ENCODE measurements around the gene RNF181. TPM values are rescaled to one million over a fixed set of nuclear protein-coding genes. Genes with fewer than 3 reads are reported as not detected.
"Not testable (repeated sequence)": the region's sequence is repeated elsewhere in the genome, so short reads cannot be mapped to it uniquely, and the experiment has no call there.

The RNF181 gene
- total RNA-seq, 2 experiments from 2014 or later: 97.8 to 179 TPM

DNA sequence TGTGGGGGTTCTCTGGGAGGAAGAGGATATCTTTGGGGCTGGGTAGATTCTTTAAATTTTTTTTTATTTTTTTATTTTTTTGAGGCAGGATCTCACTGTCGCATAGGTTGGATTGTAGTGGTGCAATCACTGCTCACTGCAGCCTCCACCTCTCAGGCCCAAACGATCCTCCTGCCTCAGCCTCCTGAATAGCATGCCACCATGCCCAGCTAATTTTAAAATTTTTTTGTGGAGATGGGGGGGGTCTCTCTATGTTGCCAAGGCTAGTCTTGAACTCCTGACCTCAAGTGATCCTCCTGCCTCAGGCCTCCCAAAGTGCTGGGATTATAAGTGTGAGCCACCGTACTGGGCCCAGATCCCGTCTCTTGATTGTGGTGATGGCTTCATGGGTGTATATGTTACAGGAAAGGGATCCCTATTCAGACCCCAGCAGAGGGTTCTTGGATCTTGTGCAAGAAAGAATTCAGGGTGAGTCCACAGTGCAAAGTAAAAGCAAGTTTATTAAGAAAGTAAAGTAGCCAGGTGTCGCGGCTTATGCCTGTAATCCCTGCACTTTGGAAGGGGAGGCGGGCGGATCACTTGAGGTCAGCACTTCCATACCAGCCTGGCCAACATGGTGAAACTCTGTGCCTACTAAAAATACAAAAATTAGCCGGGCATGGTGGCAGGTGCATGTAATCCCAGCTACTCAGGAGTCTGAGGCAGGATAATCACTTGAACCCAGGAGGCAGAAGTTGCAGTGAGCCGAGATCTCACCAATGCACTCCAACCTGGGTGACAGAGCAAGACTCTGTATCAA lies 18.4 kb downstream of the RNF181 start:
- H3K36me3 ChIP-seq (ENCODE audit: insufficient read depth, low read length): peaks cover 29% of the 10 kb centered on the region
- ChIA-PET POLR2A (interaction anchor here (1.5 kb wide), 1 partner anchor 77 kb away, joined by 4 read pairs; no protein-coding TSS in a partner anchor), CTCF (ENCODE audit: unreplicated experiment) (no interaction called here)
- DNase-seq (ENCODE audit: low spot score): no peak
- H3K4me1 ChIP-seq (ENCODE audit: insufficient read depth, low read length, poor library complexity, severe bottlenecking): peaks cover 35% of the 10 kb centered on the region
- intact Hi-C loops (cut with micrococcal nuclease; ENCODE audit: unreplicated experiment): no loop called here
- H3K27ac ChIP-seq (ENCODE audit: low read depth, low read length, poor library complexity, severe bottlenecking): no peak overlapping the region
- TF ChIP-seq, protein P1, sequence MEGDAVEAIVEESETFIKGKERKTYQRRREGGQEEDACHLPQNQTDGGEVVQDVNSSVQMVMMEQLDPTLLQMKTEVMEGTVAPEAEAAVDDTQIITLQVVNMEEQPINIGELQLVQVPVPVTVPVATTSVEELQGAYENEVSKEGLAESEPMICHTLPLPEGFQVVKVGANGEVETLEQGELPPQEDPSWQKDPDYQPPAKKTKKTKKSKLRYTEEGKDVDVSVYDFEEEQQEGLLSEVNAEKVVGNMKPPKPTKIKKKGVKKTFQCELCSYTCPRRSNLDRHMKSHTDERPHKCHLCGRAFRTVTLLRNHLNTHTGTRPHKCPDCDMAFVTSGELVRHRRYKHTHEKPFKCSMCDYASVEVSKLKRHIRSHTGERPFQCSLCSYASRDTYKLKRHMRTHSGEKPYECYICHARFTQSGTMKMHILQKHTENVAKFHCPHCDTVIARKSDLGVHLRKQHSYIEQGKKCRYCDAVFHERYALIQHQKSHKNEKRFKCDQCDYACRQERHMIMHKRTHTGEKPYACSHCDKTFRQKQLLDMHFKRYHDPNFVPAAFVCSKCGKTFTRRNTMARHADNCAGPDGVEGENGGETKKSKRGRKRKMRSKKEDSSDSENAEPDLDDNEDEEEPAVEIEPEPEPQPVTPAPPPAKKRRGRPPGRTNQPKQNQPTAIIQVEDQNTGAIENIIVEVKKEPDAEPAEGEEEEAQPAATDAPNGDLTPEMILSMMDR (conservative IDR thresholded peaks at IDR 0.05; ENCODE audit: low read length): no peak
- TF ChIP-seq EZH2phosphoT487 (IDR thresholded peaks at IDR 0.05; ENCODE audit: borderline replicate concordance, low read depth, low read length): no peak
- peaks cover 7% of the 10 kb centered on the region; the same call in 1 of the 2 replicates for H4K20me1 ChIP-seq (ENCODE audit: insufficient read depth, low read length)
- no TSS peak for BruUV-seq (replicated peaks)
- H3K9me3 ChIP-seq (ENCODE audit: low read length): no peaks in the 10 kb centered on the region
- H3K4me2 ChIP-seq (ENCODE audit: low read length): no peak overlapping the region
- H3K4me3 ChIP-seq (ENCODE audit: low read depth, low read length, poor library complexity, severe bottlenecking): no peak overlapping the region
- H2AFZ ChIP-seq (ENCODE audit: low read length): no peak overlapping the region
- H3K9me2 ChIP-seq (ENCODE audit: insufficient read depth, low read length): no peaks in the 10 kb centered on the region
- peaks cover 57% of the 10 kb centered on the region for H3K79me2 ChIP-seq (ENCODE audit: insufficient read depth, low read depth, low read length)

DNA sequence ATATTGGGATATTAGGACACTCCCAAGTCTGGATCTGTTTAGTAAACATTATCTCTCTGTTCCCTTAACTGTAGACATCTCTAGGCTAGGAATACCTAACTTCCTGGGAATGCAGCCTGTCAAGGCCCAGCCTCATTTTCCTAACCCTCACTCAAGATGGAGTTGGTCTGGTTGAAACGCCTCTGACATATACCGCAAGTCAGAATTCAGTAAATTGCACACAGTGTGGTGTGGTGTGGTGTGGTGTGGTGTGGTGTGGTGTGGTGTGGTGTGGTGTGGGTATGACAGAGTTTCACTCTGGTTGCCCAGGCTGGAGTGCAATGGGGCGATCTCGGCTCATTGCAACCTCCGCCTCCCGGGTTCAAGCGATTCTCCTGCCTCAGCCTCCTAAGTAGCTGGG lies 19.2 kb downstream of the RNF181 start:
- H3K79me2 ChIP-seq (ENCODE audit: insufficient read depth, low read depth, low read length): peaks cover 66% of the 10 kb centered on the region
- ChIA-PET POLR2A (interaction anchor here (1.0 to 1.5 kb wide), 3 partner anchors 10 to 78 kb away, joined by 3 to 4 read pairs (median 4); partner anchors contain the start of gene GGCX), CTCF (ENCODE audit: unreplicated experiment) (interaction anchor here (0.6 kb wide), 1 partner anchor 177 kb away, joined by 6 read pairs; no protein-coding TSS in a partner anchor)
- H3K36me3 ChIP-seq (ENCODE audit: insufficient read depth, low read length): peaks cover 32% of the 10 kb centered on the region
- H3K4me2 ChIP-seq (ENCODE audit: low read length); DNase-seq (ENCODE audit: low spot score); H3K9me2 ChIP-seq (ENCODE audit: insufficient read depth, low read length); intact Hi-C loops (cut with micrococcal nuclease; ENCODE audit: unreplicated experiment); H3K27ac ChIP-seq (ENCODE audit: low read depth, low read length, poor library complexity, severe bottlenecking); H2AFZ ChIP-seq (ENCODE audit: low read length); H3K4me3 ChIP-seq (ENCODE audit: low read depth, low read length, poor library complexity, severe bottlenecking); BruUV-seq (replicated peaks); H3K9me3 ChIP-seq (ENCODE audit: low read length): not testable (repeated sequence)
- H3K4me1 ChIP-seq (ENCODE audit: insufficient read depth, low read length, poor library complexity, severe bottlenecking): peaks cover 35% of the 10 kb centered on the region
- H4K20me1 ChIP-seq (ENCODE audit: insufficient read depth, low read length): peaks cover 12% of the 10 kb centered on the region; the same call in 1 of the 2 replicates

DNA sequence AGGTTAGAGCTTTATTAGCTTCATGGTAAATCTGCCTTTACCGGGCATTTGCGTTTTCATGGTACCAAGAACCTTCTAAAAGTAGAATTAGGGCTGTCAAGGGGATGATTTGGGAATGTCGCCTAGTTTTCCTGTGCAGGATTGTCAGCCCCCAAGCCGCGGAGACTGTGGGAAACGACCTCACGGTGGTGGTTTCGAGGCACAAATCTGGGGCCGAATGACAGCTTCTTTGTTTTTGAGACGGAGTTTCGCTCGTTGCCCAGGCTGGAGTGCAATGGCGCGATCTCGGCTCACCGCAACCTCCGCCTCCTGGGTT lies 19.8 kb downstream of the RNF181 start:
- Histone ChIP-seq H3K4me1 (ENCODE audit: insufficient read depth, low read length, poor library complexity, severe bottlenecking) (peaks cover 31% of the 10 kb centered on the region), H3K27ac (ENCODE audit: low read depth, low read length, poor library complexity, severe bottlenecking) (peak overlapping the region; percentile 65), H4K20me1 (ENCODE audit: insufficient read depth, low read length) (peaks cover 12% of the 10 kb centered on the region; the same call in 1 of the 2 replicates), H3K36me3 (ENCODE audit: insufficient read depth, low read length) (peaks cover 33% of the 10 kb centered on the region), H3K4me3 (ENCODE audit: low read depth, low read length, poor library complexity, severe bottlenecking) (peak overlapping the region; percentile 80), H2AFZ (ENCODE audit: low read length) (peak overlapping the region; percentile 61; the same call in 1 of the 2 replicates), H3K9me3 (ENCODE audit: low read length) (no peaks in the 10 kb centered on the region), H3K79me2 (ENCODE audit: insufficient read depth, low read depth, low read length) (peaks cover 65% of the 10 kb centered on the region), H3K4me2 (ENCODE audit: low read length) (peak overlapping the region; percentile 69), H3K9me2 (ENCODE audit: insufficient read depth, low read length) (no peaks in the 10 kb centered on the region)
- no peak for TF ChIP-seq EZH2phosphoT487 (IDR thresholded peaks at IDR 0.05; ENCODE audit: borderline replicate concordance, low read depth, low read length)
- CTCF ChIA-PET (ENCODE audit: unreplicated experiment): interaction anchor here (0.6 kb wide), 2 partner anchors 78 to 178 kb away, joined by 5 to 6 read pairs; no protein-coding TSS in a partner anchor
- no TSS peak for BruUV-seq (replicated peaks)
- DNase-seq (ENCODE audit: low spot score): no peak
- intact Hi-C loops (cut with micrococcal nuclease; ENCODE audit: unreplicated experiment): no loop called here
- POLR2A ChIA-PET: interaction anchor here (0.6 to 1.5 kb wide), 6 partner anchors 10 to 647 kb away, joined by 3 to 4 read pairs (median 4); partner anchors contain the start of gene GGCX

- H3K9me2 ChIP-seq (ENCODE audit: insufficient read depth, low read length); H3K27ac ChIP-seq (ENCODE audit: low read depth, low read length, poor library complexity, severe bottlenecking); CTCF ChIA-PET (ENCODE audit: unreplicated experiment); H3K9me3 ChIP-seq (ENCODE audit: low read length); BruUV-seq (replicated peaks); DNase-seq (ENCODE audit: low spot score); intact Hi-C loops (cut with micrococcal nuclease; ENCODE audit: unreplicated experiment); H2AFZ ChIP-seq (ENCODE audit: low read length): not testable (repeated sequence)
- H3K4me1 ChIP-seq (ENCODE audit: insufficient read depth, low read length, poor library complexity, severe bottlenecking): peaks cover 22% of the 10 kb centered on the region
- peaks cover 59% of the 10 kb centered on the region for H3K79me2 ChIP-seq (ENCODE audit: insufficient read depth, low read depth, low read length)
- H3K4me2 ChIP-seq (ENCODE audit: low read length): peak overlapping the region; percentile 69
- POLR2A ChIA-PET: interaction anchor here (0.6 to 0.7 kb wide), 3 partner anchors 21 to 291 kb away, joined by 3 to 5 read pairs (median 3); partner anchors contain the start of gene VAMP8
- H3K4me3 ChIP-seq (ENCODE audit: low read depth, low read length, poor library complexity, severe bottlenecking): peak overlapping the region; percentile 80
- H3K36me3 ChIP-seq (ENCODE audit: insufficient read depth, low read length): peaks cover 53% of the 10 kb centered on the region
- peaks cover 12% of the 10 kb centered on the region; the same call in 1 of the 2 replicates for H4K20me1 ChIP-seq (ENCODE audit: insufficient read depth, low read length)
These were observed 22.2 kb downstream of the RNF181 start for GRCh38 chr2:85617723-85618122.
